NOMO-1 treated with dmso at 0.1 percent for 144 hours (cell line): ENCODE data around the gene CDYL.

Experiments
- DNase-seq: peaks from one replicate; lab custom pipeline; 2025; ENCODE audit not compliant: unreplicated experiment; lab: John Stamatoyannopoulos, UW

The CDYL gene

GRCh38 chr6:4905826-4906225, 129.6 kb downstream of the CDYL start:
- peak; percentile 21 for DNase-seq

GRCh38 chr6:4906293-4907276, 130.4 kb downstream of the CDYL start:
- no peak for DNase-seq

- no peak for DNase-seq
Measured at GRCh38 chr6:4907602-4908001, 131.4 kb downstream of the CDYL start.

- no peak for DNase-seq
Measured at GRCh38 chr6:4908062-4908461, 131.9 kb downstream of the CDYL start.

GRCh38 chr6:4909063-4909706, 133.0 kb downstream of the CDYL start:
- DNase-seq: no peak

GRCh38 chr6:4910037-4910760, 134.0 kb downstream of the CDYL start:
- no peak for DNase-seq

GRCh38 chr6:4912559-4912958, 136.4 kb downstream of the CDYL start:
- no peak for DNase-seq

GRCh38 chr6:4913705-4914419, 137.7 kb downstream of the CDYL start:
- no peak for DNase-seq

GRCh38 chr6:4914420-4915159, 138.4 kb downstream of the CDYL start:
- no peak for DNase-seq

GRCh38 chr6:4916954-4917561, 140.9 kb downstream of the CDYL start:
- DNase-seq: no peak

- no peak for DNase-seq
Measured at GRCh38 chr6:4920914-4921410, 144.8 kb downstream of the CDYL start.

GRCh38 chr6:4922488-4923037, 146.4 kb downstream of the CDYL start:
- no peak for DNase-seq

GRCh38 chr6:4923081-4923480, 146.9 kb downstream of the CDYL start:
- DNase-seq: no peak

- no peak for DNase-seq
Measured at GRCh38 chr6:4924661-4925271, 148.6 kb downstream of the CDYL start.

- DNase-seq: no peak
Measured at GRCh38 chr6:4925580-4925979, 149.4 kb downstream of the CDYL start.

GRCh38 chr6:4928426-4928825, 152.2 kb downstream of the CDYL start:
- DNase-seq: no peak

GRCh38 chr6:4929097-4929718, 153.0 kb downstream of the CDYL start:
- DNase-seq: no peak

- DNase-seq: no peak
Measured at GRCh38 chr6:4930025-4930691, 154.0 kb downstream of the CDYL start.
